ENCODE data around the gene GRK7. TPM values are rescaled to one million over a fixed set of nuclear protein-coding genes. Genes with fewer than 3 reads are reported as not detected.

The GRK7 gene
- total RNA-seq, 1 experiment from 2014 or later = not detected

Small RNAs within 50 kb of the gene (small RNA-seq; reads per million reads assigned to genes)
- gene AC112771.1 = not detected

Other genes starting within 250 kb of the GRK7 start
- 27.7 and 28.8 TPM in 2 replicates for gene RNF7, start 25.1 kb upstream of the GRK7 start, total RNA-seq (2014; rRNA removed; shearing (Covaris generic))
- 25.5 and 35.7 TPM in 2 replicates for gene ATP1B3, start 113.2 kb downstream of the GRK7 start, total RNA-seq (2014; rRNA removed; shearing (Covaris generic))